Liver (tissue), 9 donors: ENCODE results near the gene CHST1. TPM values are rescaled to one million over a fixed set of nuclear protein-coding genes. Genes with fewer than 3 reads are reported as not detected.

Experiments used
- DNase-seq: peaks from one replicate; pipeline ENCODE4 v3.0.0-alpha.2; 2017; ENCODE audit warnings: low spot score
- H3K27ac ChIP-seq, 2 donors: one replicate each; pipeline ENCODE4 v1.7.0; 2013; ENCODE audit warnings: inconsistent platforms in 2 of 2, low read length in 2 of 2, control low read depth in 1 of 2, low read depth in 1 of 2, mild to moderate bottlenecking in 1 of 2
- H3K27me3 ChIP-seq, 4 donors: one replicate each; pipeline versions ENCODE4 v1.6.1 to v1.7.0; 2013; ENCODE audit warnings: low read length in 3 of 4, inconsistent platforms in 1 of 4, mild to moderate bottlenecking in 1 of 4, moderate library complexity in 1 of 4; ENCODE audit not compliant: control insufficient read depth in 4 of 4, insufficient read depth in 4 of 4
- H3K36me3 ChIP-seq, 4 donors: one replicate each; pipeline versions ENCODE4 v1.6.1 to v1.7.0; 2013; ENCODE audit warnings: low read length in 3 of 4, mild to moderate bottlenecking in 3 of 4, low read depth in 1 of 4, moderate library complexity in 1 of 4; ENCODE audit not compliant: control insufficient read depth in 4 of 4, insufficient read depth in 3 of 4
- H3K4me1 ChIP-seq, 4 donors: one replicate each; pipeline versions ENCODE4 v1.6.1 to v1.7.0; 2013; ENCODE audit warnings: low read length in 3 of 4, mild to moderate bottlenecking in 3 of 4, moderate library complexity in 1 of 4; ENCODE audit not compliant: control insufficient read depth in 4 of 4, insufficient read depth in 4 of 4
- H3K4me3 ChIP-seq, 3 donors: one replicate each; pipeline versions ENCODE4 v1.6.1 to v1.7.0; 2013; ENCODE audit warnings: low read length in 3 of 3, control low read depth in 1 of 3, low read depth in 1 of 3, mild to moderate bottlenecking in 1 of 3
- H3K9ac ChIP-seq, 2 donors: one replicate each; pipeline ENCODE4 v1.7.0; 2013; ENCODE audit warnings: low read length in 2 of 2, mild to moderate bottlenecking in 2 of 2, moderate library complexity in 2 of 2, control low read depth in 1 of 2, low read depth in 1 of 2
- H3K9me3 ChIP-seq, 4 donors: one replicate each; pipeline versions ENCODE4 v1.6.1 to v1.7.0; 2013; ENCODE audit warnings: low read length in 3 of 4; ENCODE audit not compliant: control insufficient read depth in 4 of 4
- CTCF ChIP-seq: fragments of 150-350 bp; IDR thresholded peaks from 2 replicates; pipeline ENCODE4 v1.5.1; 2017; ENCODE audit warnings: improper control_type of control experiment, low read depth, low read length; ENCODE audit not compliant: missing input control
- FOXA1 ChIP-seq: IDR thresholded peaks from 2 replicates; pipeline ENCODE4 v1.6.1; 2016; ENCODE audit warnings: antibody characterized with exemption
- FOXA2 ChIP-seq: IDR thresholded peaks from 2 replicates; pipeline ENCODE4 v1.6.1; 2016; ENCODE audit warnings: antibody characterized with exemption
- MAX ChIP-seq: IDR thresholded peaks from 2 replicates; pipeline ENCODE4 v1.6.1; 2016; ENCODE audit warnings: antibody characterized with exemption
- RAD21 ChIP-seq, 2 donors: IDR thresholded peaks; 2 replicates each; pipeline ENCODE4 v1.6.1; 2016; ENCODE audit warnings: antibody characterized with exemption in 2 of 2, mild to moderate bottlenecking in 2 of 2
- REST ChIP-seq: IDR thresholded peaks from 2 replicates; pipeline ENCODE4 v1.6.1; 2016; ENCODE audit warnings: antibody characterized with exemption, mild to moderate bottlenecking
- RXRA ChIP-seq, 2 donors: IDR thresholded peaks; 2 replicates each; pipeline ENCODE4 v1.6.1; 2017 to 2018; ENCODE audit warnings: antibody characterized with exemption in 2 of 2, mild to moderate bottlenecking in 1 of 2
- ZBTB33 ChIP-seq: IDR thresholded peaks from 2 replicates; pipeline ENCODE4 v1.6.1; 2016; ENCODE audit warnings: antibody characterized with exemption
- WGBS: extraction: QIAGEN DNeasy Blood & Tissue Kit; methylation state at CpG from one replicate; pipeline ENCODE4 v1.1.7; 2013; 5-methylcytosine and 5-hydroxymethylcytosine counted together
- polyA plus RNA-seq, 2 donors: library from polyadenylated mRNA; stranded (reverse) in 1 of 2; unstranded in 1 of 2; fragments of 200-250 nt in 1 of 2; fragments of >200 nt in 1 of 2; fragmentation: Nextera tagmentation in 1 of 2; extraction: Ambion mirVana in 1 of 2; gene quantifications; one replicate each; pipeline versions ENCODE4 v1.2.1 to v1.2.3, GENCODE V29; 2013 to 2015
- total RNA-seq, 2 donors: library from RNA; depleted of rRNA; stranded (reverse); fragments of >200 nt; gene quantifications; one replicate each; pipeline ENCODE4 v1.2.3, GENCODE V29; 2014
- donor health status: healthy.
- donor health status: healthy.
- donor health status: healthy.
- donor health status: healthy.
- donor health status: healthy.

The CHST1 gene
- total and polyA plus RNA-seq, 4 donors: 0.23 to 0.81 (median 0.45) TPM

GRCh38 chr11:45650166-45651095 lies 15.0 kb downstream of the CHST1 start:
- H3K27me3 ChIP-seq: no peaks in the 10 kb centered on the region
- no peak for DNase-seq
- no peak overlapping the region for H3K4me3 ChIP-seq
- WGBS: 59% methylated on average over 75 of the region's 75 CpGs
- H3K27ac ChIP-seq: no peak overlapping the region
- H3K9ac ChIP-seq: no peak overlapping the region
- TF ChIP-seq CTCF (no peak), FOXA1 (no peak), ZBTB33 (no peak)
- H3K9me3 ChIP-seq: no peaks in the 10 kb centered on the region
- H3K36me3 ChIP-seq: no peaks in the 10 kb centered on the region
- H3K4me1 ChIP-seq: peaks cover 0 to 1% (median 0%) of the 10 kb centered on the region in 4 donors

- H3K9me3 ChIP-seq: no peaks in the 10 kb centered on the region
- DNase-seq: no peak
- TF ChIP-seq FOXA2 (no peak), RXRA (IDR thresholded peaks at IDR 0.05) (no peak), RAD21 (IDR thresholded peaks at IDR 0.05) (no peak), REST (no peak), MAX (no peak)
- H3K27ac ChIP-seq: no peak overlapping the region
- no peaks in the 10 kb centered on the region for H3K36me3 ChIP-seq
- 77% methylated on average over 49 of the region's 49 CpGs for WGBS
- H3K4me3 ChIP-seq: no peak overlapping the region
- H3K4me1 ChIP-seq: no peaks in the 10 kb centered on the region
- H3K27me3 ChIP-seq: no peaks in the 10 kb centered on the region
- H3K9ac ChIP-seq: no peak overlapping the region
Measured at GRCh38 chr11:45649544-45650165, 15.8 kb downstream of the CHST1 start.
